ENCODE measurements around the gene SEPTIN2.
A peak's percentile ranks its signal among the peaks of the same experiment; 100 is the strongest.
"Not testable (repeated sequence)": the region's sequence is repeated elsewhere in the genome, so short reads cannot be mapped to it uniquely, and the experiment has no call there.

Gene SEPTIN2

DNA sequence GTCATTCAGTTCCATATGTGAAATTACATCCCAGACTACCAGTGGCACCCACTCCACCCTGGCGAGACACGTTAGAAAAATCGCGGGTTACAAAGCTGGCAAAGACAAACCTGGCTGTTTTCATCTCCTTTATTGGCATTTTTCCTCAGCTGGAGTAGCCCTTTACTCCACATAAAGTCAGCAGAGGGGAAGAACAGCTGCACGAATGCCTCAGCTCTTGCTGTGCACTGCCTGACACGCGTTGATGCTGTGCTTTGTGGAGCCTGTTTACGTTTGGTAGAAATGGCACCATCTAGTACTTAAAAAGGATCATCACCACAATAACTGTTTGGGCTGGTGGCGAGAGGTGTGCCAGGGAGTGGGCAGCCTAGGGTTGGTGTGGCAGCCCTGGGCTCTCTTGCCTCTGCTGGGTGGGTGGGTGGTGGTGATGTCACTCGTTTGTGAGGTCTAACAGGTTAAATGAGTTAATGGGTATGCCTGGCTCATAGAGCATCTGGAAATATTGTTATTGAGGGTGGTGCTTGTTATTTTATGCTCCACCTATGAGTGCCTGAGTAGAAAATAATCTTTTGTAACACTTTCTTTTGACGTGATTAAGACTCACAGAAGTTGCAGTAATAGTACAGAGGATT is 56.8 kb downstream of the SEPTIN2 start:
- no peak for DNase-seq (ENCODE audit: low read depth)
- H3K4me3 ChIP-seq (replicated peaks; ENCODE audit: low read depth, low read length), result no peak overlapping the region
- TF ChIP-seq CTCF (IDR thresholded peaks at IDR 0.05; ENCODE audit: low read length, missing control alignments), result no peak

DNA sequence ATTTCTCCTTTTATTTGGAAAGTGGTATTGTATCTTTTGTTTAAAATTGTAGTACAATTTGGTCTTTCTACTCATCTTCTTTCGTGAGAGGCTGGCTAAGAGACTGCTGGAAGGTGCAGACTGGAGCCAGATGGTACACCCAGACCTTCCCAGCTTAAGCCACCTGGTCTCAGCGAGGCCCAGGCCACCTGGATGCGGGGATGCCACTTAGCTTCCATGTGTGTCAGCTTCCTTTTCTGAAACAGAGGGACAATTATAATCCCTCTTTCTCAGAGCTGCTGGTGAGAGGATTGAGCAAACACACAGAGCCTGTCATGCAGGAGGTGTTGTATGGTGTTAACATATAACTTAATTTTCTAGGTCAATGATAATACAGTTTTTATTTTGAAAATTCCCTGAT is 57.7 kb downstream of the SEPTIN2 start:
- H3K4me3 ChIP-seq (replicated peaks; ENCODE audit: low read depth, low read length), result no peak overlapping the region
- TF ChIP-seq CTCF (IDR thresholded peaks at IDR 0.05; ENCODE audit: low read length, missing control alignments), result no peak
- DNase-seq (ENCODE audit: low read depth), result no peak

- not testable (repeated sequence) for DNase-seq (ENCODE audit: low read depth); H3K4me3 ChIP-seq (replicated peaks; ENCODE audit: low read depth, low read length)
Observed at GRCh38 chr2:241373906-241374305, 58.2 kb downstream of the SEPTIN2 start.

DNA sequence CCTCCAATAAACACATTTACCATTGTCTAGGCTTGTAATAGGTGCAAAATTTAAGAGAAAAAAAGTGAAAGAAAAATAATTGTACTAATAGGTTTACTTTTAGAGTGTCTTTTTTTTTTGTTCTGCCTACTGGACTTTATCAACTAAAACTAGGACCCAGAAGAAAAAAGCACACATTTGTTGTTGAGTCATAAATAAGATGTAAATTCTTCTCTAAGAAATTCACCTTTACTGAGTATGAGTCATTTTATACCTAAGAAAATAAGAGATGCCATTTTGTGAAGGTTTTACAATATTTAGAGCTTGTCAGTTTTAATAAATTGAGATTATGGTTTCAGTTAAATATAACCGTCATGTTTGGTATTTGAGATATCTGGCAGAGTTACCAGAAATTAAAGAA is 59.6 kb downstream of the SEPTIN2 start:
- H3K4me3 ChIP-seq (replicated peaks; ENCODE audit: low read depth, low read length), result no peak overlapping the region
- no peak for TF ChIP-seq CTCF (IDR thresholded peaks at IDR 0.05; ENCODE audit: low read length, missing control alignments)
- no peak for DNase-seq (ENCODE audit: low read depth)

DNA sequence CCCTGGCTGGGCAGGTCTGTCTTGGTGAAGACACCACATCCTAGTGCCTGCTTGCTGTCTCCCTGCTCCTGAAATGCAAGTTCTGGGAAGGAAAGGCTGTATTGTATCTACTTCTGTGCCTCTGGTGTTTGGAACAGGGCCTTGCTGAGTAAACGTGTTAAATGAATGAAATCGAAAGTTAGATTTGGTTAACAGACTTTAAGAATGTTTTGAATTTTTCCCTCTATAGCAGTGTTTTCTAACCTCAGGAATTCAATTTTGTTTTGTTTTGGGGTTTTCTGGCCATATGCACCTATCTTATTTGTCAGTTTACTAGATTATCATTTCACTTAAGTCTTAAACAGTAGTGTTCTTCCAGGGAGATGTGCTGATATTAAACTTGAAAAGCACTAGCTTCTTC is 61.1 kb downstream of the SEPTIN2 start:
- H3K4me3 ChIP-seq (replicated peaks; ENCODE audit: low read depth, low read length), result no peak overlapping the region
- no peak for DNase-seq (ENCODE audit: low read depth)
- no peak for TF ChIP-seq CTCF (IDR thresholded peaks at IDR 0.05; ENCODE audit: low read length, missing control alignments)

- no peak for TF ChIP-seq CTCF (IDR thresholded peaks at IDR 0.05; ENCODE audit: low read length, missing control alignments)
- no peak for DNase-seq (ENCODE audit: low read depth)
- no peak overlapping the region for H3K4me3 ChIP-seq (replicated peaks; ENCODE audit: low read depth, low read length)
Observed at GRCh38 chr2:241378816-241379215, 63.1 kb downstream of the SEPTIN2 start.

DNA sequence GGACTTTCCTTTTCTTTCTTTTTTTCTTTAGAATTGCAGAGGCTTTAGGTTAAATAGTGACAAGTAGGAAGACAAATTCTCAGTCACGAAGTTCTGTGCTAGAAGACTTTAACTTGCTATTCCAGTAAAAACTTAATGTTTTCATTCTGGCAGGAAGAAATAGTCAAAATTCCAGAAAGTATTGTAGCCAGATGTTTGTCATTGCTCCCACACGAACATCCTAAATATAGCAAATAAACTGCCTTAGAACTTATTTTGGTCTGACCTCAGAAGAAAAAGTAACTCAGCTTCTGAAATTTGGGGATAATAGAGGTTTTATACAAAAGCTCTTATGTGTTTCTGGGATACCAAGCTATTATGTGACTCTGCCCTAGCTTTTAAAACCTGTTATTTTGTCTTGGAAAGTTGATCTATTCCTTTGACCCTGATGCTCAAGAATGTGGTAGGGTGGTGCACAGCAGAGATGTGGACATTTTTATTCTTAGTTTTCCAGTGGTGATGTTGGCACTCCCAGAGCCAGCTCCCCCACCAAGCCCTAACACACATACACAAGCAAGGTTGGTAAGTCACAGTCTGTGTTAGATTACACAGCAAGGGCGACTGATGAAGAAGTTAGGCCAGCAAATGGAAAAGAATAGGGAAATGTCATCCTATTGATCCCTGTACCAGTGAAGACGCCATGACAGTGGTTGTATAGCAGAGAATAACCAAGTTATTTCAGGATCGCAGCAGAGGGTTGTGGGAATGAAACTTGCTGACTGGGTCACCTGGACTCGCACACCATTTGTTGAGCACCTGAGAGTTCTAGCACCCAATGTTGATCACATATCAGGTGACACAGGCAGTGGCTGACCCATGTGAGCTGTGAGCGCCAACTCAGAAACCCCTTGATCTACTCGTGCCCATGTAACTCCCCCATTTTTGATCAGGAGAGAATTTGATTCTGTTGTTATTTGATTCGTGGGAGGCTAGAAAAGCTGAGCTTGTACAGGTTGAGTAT is 64.1 kb downstream of the SEPTIN2 start:
- peak; percentile 51 for DNase-seq (ENCODE audit: low read depth)
- H3K4me3 ChIP-seq (replicated peaks; ENCODE audit: low read depth, low read length), result no peak overlapping the region
- no peak for TF ChIP-seq CTCF (IDR thresholded peaks at IDR 0.05; ENCODE audit: low read length, missing control alignments)
